ENCODE measurements around the gene PSMG3. TPM values are rescaled to one million over a fixed set of nuclear protein-coding genes. Genes with fewer than 3 reads are reported as not detected.
A peak's percentile ranks its signal among the peaks of the same experiment; 100 is the strongest.

Gene PSMG3
- total and polyA plus RNA-seq, 2 donors = 12.1 to 34.6 TPM

DNA sequence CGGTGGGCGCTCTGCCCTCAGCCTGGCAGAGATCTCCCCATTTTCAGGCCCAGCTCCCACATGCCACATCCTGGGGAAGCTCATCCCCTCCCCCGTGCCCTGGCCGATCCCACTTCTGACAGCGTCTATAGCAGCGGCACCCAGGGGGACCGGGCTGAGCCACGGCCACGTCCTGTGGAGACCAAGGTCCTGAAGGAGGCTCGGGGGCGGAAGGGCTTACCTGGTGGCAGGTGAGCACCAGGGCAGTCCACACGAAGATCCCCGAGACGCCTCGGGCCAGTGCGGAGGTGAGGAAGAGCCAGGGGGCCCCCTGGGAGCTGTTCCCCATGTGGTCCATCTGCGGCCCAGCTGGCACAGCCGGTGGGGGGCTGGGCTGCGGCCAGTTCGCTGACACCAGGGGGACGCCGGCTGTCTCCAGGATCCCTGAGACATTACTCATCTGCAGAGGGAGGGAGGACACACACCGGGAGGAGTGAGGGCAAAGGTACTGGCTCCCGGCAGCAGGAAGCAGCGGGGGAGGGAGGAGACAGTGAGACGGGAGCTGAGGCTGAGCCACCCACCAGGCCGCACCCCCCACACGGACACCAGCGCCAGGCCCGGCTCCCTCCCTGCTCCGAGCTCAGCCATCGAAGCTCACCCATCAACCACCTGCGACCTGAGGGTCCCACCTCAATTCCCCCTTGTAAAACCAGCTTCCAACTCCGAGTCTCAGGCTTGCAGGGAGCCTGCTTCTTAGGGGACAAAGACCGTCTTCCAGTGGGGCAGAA is 14.6 kb downstream of the PSMG3 start:
- DNase-seq (ENCODE audit: extremely low spot score) = no peak
- Histone ChIP-seq H3K27ac (ENCODE audit: low read depth) (peak overlapping the region; percentile 34), H3K4me3 (ENCODE audit: low read depth, low read length) (no peak overlapping the region), H3K36me3 (ENCODE audit: insufficient read depth) (no peaks in the 10 kb centered on the region), H3K4me1 (ENCODE audit: insufficient read depth) (no peaks in the 10 kb centered on the region)
- WGBS = 26% methylated on average over 35 of the region's 35 CpGs

- H3K27ac ChIP-seq (ENCODE audit: low read depth) = no peak overlapping the region
- no peaks in the 10 kb centered on the region for H3K4me1 ChIP-seq (ENCODE audit: insufficient read depth)
- no peak overlapping the region for H3K4me3 ChIP-seq (ENCODE audit: low read depth, low read length)
- no peaks in the 10 kb centered on the region for H3K36me3 ChIP-seq (ENCODE audit: insufficient read depth)
- WGBS = 78% methylated on average over 20 of the region's 20 CpGs
- DNase-seq (ENCODE audit: extremely low spot score) = no peak
Observed at GRCh38 chr7:1554333-1555045, 15.3 kb downstream of the PSMG3 start.

GRCh38 chr7:1553512-1554210 is 16.2 kb downstream of the PSMG3 start:
- Histone ChIP-seq H3K4me1 (ENCODE audit: insufficient read depth) (no peaks in the 10 kb centered on the region), H3K4me3 (ENCODE audit: low read depth, low read length) (no peak overlapping the region), H3K27ac (ENCODE audit: low read depth) (no peak overlapping the region), H3K36me3 (ENCODE audit: insufficient read depth) (no peaks in the 10 kb centered on the region)
- no peak for DNase-seq (ENCODE audit: extremely low spot score)
- WGBS = 85% methylated on average over 28 of the region's 28 CpGs

DNA sequence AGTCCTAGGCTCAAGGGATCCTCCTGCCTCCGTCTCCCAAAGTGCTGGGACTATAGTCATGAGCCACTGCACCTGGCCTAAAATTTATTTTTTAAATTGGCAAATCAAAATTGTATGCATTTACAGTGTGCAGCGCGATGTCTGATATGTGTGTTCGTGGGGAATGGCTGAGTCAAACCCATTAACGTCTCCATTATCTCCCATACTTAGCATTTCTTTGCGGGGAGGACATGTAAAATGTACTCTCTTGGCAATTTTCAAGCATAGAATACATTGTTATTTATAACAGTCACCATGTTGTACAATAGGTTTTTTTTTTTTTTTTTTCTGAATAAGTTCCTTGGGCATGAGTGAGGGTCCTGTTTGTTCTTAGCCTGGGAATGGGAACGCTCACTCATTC is 17.6 kb downstream of the PSMG3 start:
- Histone ChIP-seq H3K4me3 (ENCODE audit: low read depth, low read length) (no peak overlapping the region), H3K36me3 (ENCODE audit: insufficient read depth) (no peaks in the 10 kb centered on the region), H3K4me1 (ENCODE audit: insufficient read depth) (no peaks in the 10 kb centered on the region), H3K27ac (ENCODE audit: low read depth) (no peak overlapping the region)
- 70% methylated on average over 7 of the region's 7 CpGs for WGBS
- DNase-seq (ENCODE audit: extremely low spot score) = no peak

DNA sequence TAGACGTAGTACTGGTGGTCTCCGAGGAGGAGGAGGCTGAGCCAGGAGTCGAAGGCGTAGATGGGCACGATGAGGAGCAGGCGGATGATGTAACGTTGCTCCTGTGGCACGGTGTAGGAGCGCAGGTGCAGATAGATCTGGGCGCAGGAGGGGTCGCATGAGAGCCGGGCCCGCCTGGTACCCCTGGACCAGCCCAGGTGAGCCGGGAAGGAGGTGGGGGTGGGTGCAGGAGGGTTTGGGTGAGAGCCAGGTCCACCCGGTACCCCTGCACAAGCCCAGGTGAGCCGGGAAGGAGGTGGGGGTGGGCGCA is 19.0 kb downstream of the PSMG3 start:
- DNase-seq (ENCODE audit: extremely low spot score) = no peak
- Histone ChIP-seq H3K4me1 (ENCODE audit: insufficient read depth) (no peaks in the 10 kb centered on the region), H3K36me3 (ENCODE audit: insufficient read depth) (no peaks in the 10 kb centered on the region), H3K4me3 (ENCODE audit: low read depth, low read length) (no peak overlapping the region), H3K27ac (ENCODE audit: low read depth) (no peak overlapping the region)
- WGBS = 92% methylated on average over 17 of the region's 17 CpGs

GRCh38 chr7:1550005-1550845 is 19.6 kb downstream of the PSMG3 start:
- no peaks in the 10 kb centered on the region for H3K4me1 ChIP-seq (ENCODE audit: insufficient read depth)
- H3K27ac ChIP-seq (ENCODE audit: low read depth) = no peak overlapping the region
- no peak overlapping the region for H3K4me3 ChIP-seq (ENCODE audit: low read depth, low read length)
- 85% methylated on average over 42 of the region's 42 CpGs for WGBS
- no peak for DNase-seq (ENCODE audit: extremely low spot score)
- no peaks in the 10 kb centered on the region for H3K36me3 ChIP-seq (ENCODE audit: insufficient read depth)

- no peak overlapping the region for H3K4me3 ChIP-seq (ENCODE audit: low read depth, low read length)
- no peaks in the 10 kb centered on the region for H3K36me3 ChIP-seq (ENCODE audit: insufficient read depth)
- 84% methylated on average over 27 of the region's 27 CpGs for WGBS
- H3K4me1 ChIP-seq (ENCODE audit: insufficient read depth) = no peaks in the 10 kb centered on the region
- DNase-seq (ENCODE audit: extremely low spot score) = no peak
- no peak overlapping the region for H3K27ac ChIP-seq (ENCODE audit: low read depth)
Observed at GRCh38 chr7:1549357-1550004, 20.4 kb downstream of the PSMG3 start.

DNA sequence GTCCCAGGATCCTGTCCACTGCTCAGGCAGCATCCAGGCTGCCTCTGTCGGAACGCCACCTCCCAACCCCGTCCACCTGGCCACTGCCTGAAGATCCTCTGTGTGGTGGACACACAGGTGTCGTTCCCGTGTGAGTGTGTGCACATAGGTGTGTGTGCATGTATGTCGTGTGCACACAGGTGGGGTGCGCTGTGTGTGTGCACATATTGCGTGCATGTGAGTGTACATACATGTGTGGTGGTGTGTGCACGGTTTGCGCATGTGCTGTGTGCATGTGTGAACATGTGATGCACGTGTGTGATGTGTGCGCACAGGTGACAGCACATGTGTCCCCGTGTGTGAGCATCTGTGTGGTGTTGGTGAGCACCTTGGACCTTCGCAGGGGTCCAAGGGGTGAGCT is 20.9 kb downstream of the PSMG3 start:
- Histone ChIP-seq H3K36me3 (ENCODE audit: insufficient read depth) (no peaks in the 10 kb centered on the region), H3K4me1 (ENCODE audit: insufficient read depth) (no peaks in the 10 kb centered on the region), H3K4me3 (ENCODE audit: low read depth, low read length) (no peak overlapping the region), H3K27ac (ENCODE audit: low read depth) (no peak overlapping the region)
- WGBS = 87% methylated on average over 14 of the region's 14 CpGs
- no peak for DNase-seq (ENCODE audit: extremely low spot score)

DNA sequence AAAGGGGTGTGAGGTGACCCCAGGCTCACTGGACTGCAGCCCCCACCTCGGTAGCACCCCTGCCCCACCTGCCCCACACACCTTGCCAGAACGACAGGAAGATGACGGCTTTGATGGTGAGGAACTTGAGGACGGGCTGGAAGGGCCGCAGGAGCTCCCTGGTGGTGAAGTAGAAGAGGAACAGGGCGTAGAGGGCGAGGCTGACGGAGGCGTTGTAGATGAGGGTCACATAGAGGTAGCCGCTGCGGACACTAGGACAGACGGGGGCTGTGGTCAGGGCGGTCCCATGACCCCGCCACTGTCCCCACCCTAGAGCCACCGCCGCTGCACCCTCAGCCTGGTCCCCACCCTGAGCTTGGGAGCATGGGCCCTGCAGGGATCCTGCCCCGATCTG is 21.4 kb downstream of the PSMG3 start:
- Histone ChIP-seq H3K36me3 (ENCODE audit: insufficient read depth) (no peaks in the 10 kb centered on the region), H3K4me1 (ENCODE audit: insufficient read depth) (no peaks in the 10 kb centered on the region), H3K4me3 (ENCODE audit: low read depth, low read length) (no peak overlapping the region), H3K27ac (ENCODE audit: low read depth) (no peak overlapping the region)
- no peak for DNase-seq (ENCODE audit: extremely low spot score)
- WGBS = 73% methylated on average over 17 of the region's 17 CpGs

DNA sequence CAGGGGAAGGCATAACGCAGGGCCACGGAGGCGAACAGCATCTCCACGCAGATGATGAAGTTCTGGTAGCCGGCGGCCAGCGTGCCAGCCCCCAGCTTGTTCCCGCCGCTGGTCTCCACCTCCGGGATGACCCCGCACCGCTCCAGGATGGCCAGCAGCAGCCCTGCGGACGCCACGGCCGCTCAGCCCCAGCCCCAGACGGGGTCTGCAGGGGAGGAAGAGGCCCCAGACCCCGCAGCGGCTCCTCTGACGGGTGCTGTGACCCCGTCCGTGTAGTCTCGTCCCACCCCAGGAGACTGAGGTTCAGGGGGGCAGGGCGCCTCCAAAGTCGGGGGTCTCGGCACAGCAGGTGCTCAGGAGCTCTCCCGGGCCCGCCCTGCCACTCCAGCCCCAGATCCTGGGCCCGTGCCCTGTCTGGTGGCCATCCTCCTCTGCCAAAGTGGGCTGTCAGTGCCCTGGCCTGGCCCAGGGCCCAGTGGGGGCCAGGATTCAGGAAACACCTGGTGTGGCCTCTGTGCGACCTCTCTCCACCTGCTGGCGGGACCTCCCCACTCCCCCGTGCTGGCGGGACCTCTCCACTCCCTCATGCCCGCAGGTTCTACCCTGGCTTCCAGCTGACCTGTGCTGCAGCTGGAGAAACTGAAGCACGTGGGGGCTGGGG is 21.9 kb downstream of the PSMG3 start:
- 76% methylated on average over 35 of the region's 35 CpGs for WGBS
- DNase-seq (ENCODE audit: extremely low spot score) = no peak
- Histone ChIP-seq H3K36me3 (ENCODE audit: insufficient read depth) (no peaks in the 10 kb centered on the region), H3K4me1 (ENCODE audit: insufficient read depth) (no peaks in the 10 kb centered on the region), H3K27ac (ENCODE audit: low read depth) (no peak overlapping the region), H3K4me3 (ENCODE audit: low read depth, low read length) (no peak overlapping the region)

GRCh38 chr7:1546909-1547776 is 22.7 kb downstream of the PSMG3 start:
- 84% methylated on average over 41 of the region's 41 CpGs for WGBS
- no peaks in the 10 kb centered on the region for H3K4me1 ChIP-seq (ENCODE audit: insufficient read depth)
- H3K36me3 ChIP-seq (ENCODE audit: insufficient read depth) = peaks cover 1% of the 10 kb centered on the region
- H3K27ac ChIP-seq (ENCODE audit: low read depth) = no peak overlapping the region
- no peak overlapping the region for H3K4me3 ChIP-seq (ENCODE audit: low read depth, low read length)
- no peak for DNase-seq (ENCODE audit: extremely low spot score)

DNA sequence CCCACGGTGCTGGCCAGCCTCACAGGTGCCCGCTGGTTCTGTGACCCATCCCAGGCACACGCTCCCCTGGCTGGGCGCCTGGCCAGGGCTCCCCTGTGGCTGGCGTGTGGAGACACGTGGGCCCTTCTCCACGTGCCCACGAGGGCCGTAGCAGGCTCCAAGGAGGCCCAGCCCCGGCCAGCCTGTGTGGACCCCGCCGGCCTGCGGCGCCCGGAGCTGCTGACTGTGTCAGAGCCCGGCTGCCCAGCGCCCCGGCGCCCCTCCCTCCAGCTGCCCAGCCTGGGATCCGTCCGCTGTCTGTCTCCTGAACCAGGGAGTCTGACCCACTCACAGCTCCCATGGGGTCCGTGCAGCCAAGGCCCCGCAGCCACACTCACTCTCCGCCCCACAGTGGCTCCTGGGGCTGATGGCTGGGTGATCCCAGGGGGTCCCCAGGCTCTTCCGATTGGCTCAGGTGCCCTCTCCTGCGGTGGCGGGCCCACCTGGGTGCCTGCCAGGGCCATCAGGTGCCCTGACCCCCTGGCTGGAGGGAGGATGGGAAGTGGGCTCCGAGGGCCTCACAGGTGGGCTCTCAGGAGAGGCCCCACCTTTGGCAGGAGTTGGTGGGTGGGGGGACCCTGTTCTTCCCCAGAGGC is 23.4 kb downstream of the PSMG3 start:
- no peaks in the 10 kb centered on the region for H3K4me1 ChIP-seq (ENCODE audit: insufficient read depth)
- WGBS = 85% methylated on average over 28 of the region's 28 CpGs
- DNase-seq (ENCODE audit: extremely low spot score) = no peak
- H3K27ac ChIP-seq (ENCODE audit: low read depth) = no peak overlapping the region
- no peak overlapping the region for H3K4me3 ChIP-seq (ENCODE audit: low read depth, low read length)
- H3K36me3 ChIP-seq (ENCODE audit: insufficient read depth) = peaks cover 1% of the 10 kb centered on the region

Data from urinary bladder (tissue), 4 donors.